HEK293T (cell line): ENCODE measurements around the gene ZDHHC1.

Source experiments
- CTCF ChIA-PET: fragments of 350-600 bp; formaldehyde crosslinking; extraction: SDS; loops from one replicate; lab custom pipeline; 2021; ENCODE audit warnings: antibody characterized with exemption, inconsistent platforms; lab: Yijun Ruan, JAX
- POLR2A ChIA-PET: fragments of 350-600 bp; formaldehyde crosslinking; extraction: SDS; loops from one replicate; lab custom pipeline; 2020; ENCODE audit warnings: antibody characterized with exemption, inconsistent platforms; lab: Yijun Ruan, JAX
- DNase-seq: peaks from one replicate; pipeline ENCODE4 v3.0.0; 2012; ENCODE audit warnings: mixed read lengths; ENCODE audit errors: extremely low spot score
- ARNT ChIP-seq: fragments of 450-650 bp; IDR thresholded peaks from 2 replicates; pipeline ENCODE4 v1.6.1; 2017; ENCODE audit warnings: mild to moderate bottlenecking
- BHLHE40 ChIP-seq: fragments of 450-650 bp; IDR thresholded peaks from 2 replicates; pipeline ENCODE4 v1.6.1; 2016; ENCODE audit warnings: mild to moderate bottlenecking, moderate library complexity, borderline replicate concordance
- CTBP1 ChIP-seq: fragments of 450-650 bp; IDR thresholded peaks from 2 replicates; pipeline ENCODE4 v1.6.1; 2016; ENCODE audit warnings: borderline replicate concordance
- ELF4 ChIP-seq: fragments of 450-650 bp; IDR thresholded peaks from 2 replicates; pipeline ENCODE4 v1.6.1; 2017; ENCODE audit warnings: antibody characterized with exemption
- FOXA1 ChIP-seq: fragments of 450-650 bp; IDR thresholded peaks from 2 replicates; pipeline ENCODE4 v1.6.1; 2016; ENCODE audit warnings: mild to moderate bottlenecking
- FOXK2 ChIP-seq: fragments of 450-650 bp; IDR thresholded peaks from 2 replicates; pipeline ENCODE4 v1.6.1; 2016; ENCODE audit warnings: mild to moderate bottlenecking
- FOXM1 ChIP-seq: fragments of 450-650 bp; IDR thresholded peaks from 2 replicates; pipeline ENCODE4 v1.6.1; 2017; ENCODE audit warnings: mild to moderate bottlenecking, borderline replicate concordance
- HDGF ChIP-seq: fragments of 450-650 bp; IDR thresholded peaks from 2 replicates; pipeline ENCODE4 v1.6.1; 2017; ENCODE audit warnings: antibody characterized with exemption, borderline replicate concordance
- L3MBTL2 ChIP-seq: fragments of 450-650 bp; conservative IDR thresholded peaks from 2 replicates; pipeline ENCODE4 v1.6.1; 2016; ENCODE audit warnings: mild to moderate bottlenecking
- LEF1 ChIP-seq: fragments of 450-650 bp; IDR thresholded peaks from 2 replicates; pipeline ENCODE4 v1.6.1; 2017; ENCODE audit warnings: mild to moderate bottlenecking, borderline replicate concordance
- NFRKB ChIP-seq: fragments of 450-650 bp; IDR thresholded peaks from 2 replicates; pipeline ENCODE4 v1.6.1; 2016; ENCODE audit warnings: mild to moderate bottlenecking, moderate library complexity
- PKNOX1 ChIP-seq: fragments of 450-650 bp; IDR thresholded peaks from 2 replicates; pipeline ENCODE4 v1.6.1; 2016
- SP1 ChIP-seq: fragments of 450-650 bp; IDR thresholded peaks from 2 replicates; pipeline ENCODE4 v1.6.1; 2017
- SUZ12 ChIP-seq: fragments of 450-650 bp; IDR thresholded peaks from 2 replicates; pipeline ENCODE4 v1.6.1; 2016; ENCODE audit warnings: mild to moderate bottlenecking
- TARDBP ChIP-seq: fragments of 450-650 bp; IDR thresholded peaks from 2 replicates; pipeline ENCODE4 v1.6.1; 2016
- ZNF384 ChIP-seq: fragments of 450-650 bp; IDR thresholded peaks from 2 replicates; pipeline ENCODE4 v1.6.1; 2016

Gene ZDHHC1

DNA sequence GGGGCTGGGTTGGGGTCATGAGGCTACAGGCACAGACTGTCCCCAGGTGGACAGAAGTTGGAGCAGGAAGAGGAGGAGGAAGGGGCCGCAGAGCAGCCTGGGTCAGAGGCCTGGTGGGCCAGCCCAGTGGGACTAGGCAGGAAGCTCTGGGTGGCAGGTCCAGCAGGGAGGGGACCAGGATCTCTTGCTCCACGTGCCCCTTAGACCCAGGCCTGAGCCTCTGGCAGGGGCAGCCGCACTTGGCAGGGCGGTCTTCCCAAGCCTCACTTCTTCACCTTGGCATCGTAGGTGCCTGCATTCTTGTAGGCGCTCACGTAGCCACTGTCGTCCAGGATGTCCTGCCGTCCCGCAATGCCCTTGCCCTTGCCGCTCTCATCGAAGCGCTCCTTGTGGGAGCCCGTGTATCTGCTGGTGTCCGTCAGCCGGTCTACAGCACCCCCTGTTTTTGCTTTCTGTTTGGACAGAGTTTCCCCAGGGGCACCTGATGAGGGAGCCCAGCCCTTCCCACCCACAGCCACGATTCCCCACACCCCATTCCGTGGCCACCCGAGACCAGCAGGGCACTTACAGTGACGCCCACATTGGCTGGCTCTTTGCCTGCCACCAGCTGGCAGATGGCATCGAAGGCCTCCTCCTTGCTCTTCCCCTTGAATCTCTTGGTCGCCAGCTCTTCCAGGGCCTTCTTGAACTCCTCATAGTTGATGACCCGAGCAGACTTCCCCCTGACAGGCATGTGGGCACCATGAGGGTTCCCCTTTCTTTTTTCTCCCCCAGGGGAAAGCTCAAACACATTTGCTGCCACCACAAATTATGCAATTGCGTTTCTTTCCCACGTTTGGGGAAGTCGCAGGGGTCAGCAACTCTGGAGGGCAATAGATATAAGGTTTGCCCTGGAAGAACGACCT, 26.1 kb downstream of the ZDHHC1 start:
- DNase-seq: no peak
- POLR2A ChIA-PET: no interaction called here
- TF ChIP-seq SUZ12: no peak
- no peak for TF ChIP-seq FOXA1
- TF ChIP-seq TARDBP: no peak
- no peak for TF ChIP-seq BHLHE40
- CTCF ChIA-PET: no interaction called here

- no peak for TF ChIP-seq BHLHE40
- TF ChIP-seq FOXM1: no peak
- TF ChIP-seq SUZ12: no peak
- TF ChIP-seq HDGF: no peak
- no peak for TF ChIP-seq ELF4
- no peak for TF ChIP-seq ARNT
- TF ChIP-seq PKNOX1: no peak
- TF ChIP-seq CTBP1: no peak
- no peak for TF ChIP-seq L3MBTL2
- TF ChIP-seq TARDBP: no peak
- no peak for TF ChIP-seq ZNF384
- TF ChIP-seq LEF1: no peak
- POLR2A ChIA-PET: interaction anchor here (0.6 kb wide), 1 partner anchor 122 kb away, joined by 3 read pairs; no protein-coding TSS in a partner anchor
- CTCF ChIA-PET: no interaction called here
- no peak for DNase-seq
These were observed 27.7 kb downstream of the ZDHHC1 start for GRCh38 chr16:67388591-67388990.

DNA sequence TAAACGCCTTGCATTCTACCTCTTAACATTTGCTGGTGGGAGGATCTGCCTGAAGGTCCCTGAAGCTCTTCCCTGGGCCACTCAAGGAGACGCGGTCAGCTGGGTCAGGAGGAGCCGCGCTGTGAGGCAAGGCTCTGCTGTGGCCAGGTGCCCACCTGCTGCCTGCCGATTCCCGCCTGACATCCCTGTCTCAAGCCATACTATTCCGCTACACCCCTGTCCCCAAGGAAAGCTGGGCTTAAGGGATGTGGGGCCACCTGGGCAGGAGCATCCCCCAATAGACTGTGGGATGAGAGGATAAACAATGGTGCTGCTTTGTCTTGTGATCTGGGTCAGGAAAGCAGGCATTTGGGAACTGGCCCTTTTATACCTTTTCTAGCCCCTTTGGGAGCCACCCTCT, 28.1 kb downstream of the ZDHHC1 start:
- TF ChIP-seq FOXM1: no peak
- ChIA-PET CTCF (interaction anchor here (1.4 kb wide), 1 partner anchor 40 kb away, joined by 3 read pairs; no protein-coding TSS in a partner anchor), POLR2A (no interaction called here)
- no peak for DNase-seq

DNA sequence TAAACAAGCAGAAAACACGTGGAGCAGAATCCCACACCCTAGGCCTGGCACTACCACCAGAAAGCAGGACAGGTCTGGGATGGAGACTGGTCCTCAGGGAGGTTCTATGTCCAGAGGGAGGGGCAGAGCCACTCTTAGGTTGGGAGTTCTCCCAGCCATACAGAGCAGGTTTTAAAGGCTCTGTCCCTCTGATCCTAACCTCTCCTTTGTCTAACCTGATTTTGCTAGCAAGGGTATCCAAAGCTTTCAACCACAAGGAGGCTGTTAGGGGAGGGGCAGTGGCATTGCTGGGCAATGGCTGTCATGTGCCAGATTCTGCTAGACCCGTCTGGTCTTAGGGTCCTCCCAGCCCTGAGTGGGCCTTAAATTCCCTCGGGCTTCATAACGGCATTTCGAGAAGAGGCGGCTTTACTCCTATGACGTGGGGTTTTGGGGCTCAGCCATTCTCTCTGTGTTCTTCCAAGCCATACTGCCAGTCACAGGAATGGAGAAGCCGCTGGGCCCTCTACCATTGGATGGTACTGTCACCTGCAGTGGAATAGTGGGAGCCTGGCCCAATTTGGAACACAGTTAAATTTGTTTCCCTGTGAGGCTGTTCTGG, 28.7 kb downstream of the ZDHHC1 start:
- TF ChIP-seq NFRKB: no peak
- no peak for TF ChIP-seq FOXM1
- TF ChIP-seq FOXK2: no peak
- no peak for TF ChIP-seq ARNT
- no peak for TF ChIP-seq ZNF384
- no peak for TF ChIP-seq LEF1
- TF ChIP-seq ELF4: no peak
- no peak for TF ChIP-seq PKNOX1
- no peak for TF ChIP-seq CTBP1
- ChIA-PET CTCF (interaction anchor here (1.4 kb wide), 1 partner anchor 41 kb away, joined by 3 read pairs; no protein-coding TSS in a partner anchor), POLR2A (no interaction called here)
- no peak for DNase-seq

GRCh38 chr16:67386861-67387455, 29.3 kb downstream of the ZDHHC1 start:
- ChIA-PET POLR2A (no interaction called here), CTCF (interaction anchor here (1.4 kb wide), 1 partner anchor 41 kb away, joined by 3 read pairs; no protein-coding TSS in a partner anchor)
- DNase-seq: no peak
- no peak for TF ChIP-seq BHLHE40
- no peak for TF ChIP-seq PKNOX1
- no peak for TF ChIP-seq CTBP1
- TF ChIP-seq FOXA1: no peak
- TF ChIP-seq L3MBTL2: no peak
- no peak for TF ChIP-seq SUZ12
- no peak for TF ChIP-seq TARDBP
- no peak for TF ChIP-seq FOXK2
- no peak for TF ChIP-seq HDGF
- no peak for TF ChIP-seq ZNF384
- TF ChIP-seq SP1: no peak
- no peak for TF ChIP-seq NFRKB
- no peak for TF ChIP-seq FOXM1
- TF ChIP-seq ELF4: no peak
- no peak for TF ChIP-seq LEF1
- no peak for TF ChIP-seq ARNT
